Measurements from ENCODE around the gene TAF6L. TPM values are rescaled to one million over a fixed set of nuclear protein-coding genes. Genes with fewer than 3 reads are reported as not detected.
A peak's percentile ranks its signal among the peaks of the same experiment; 100 is the strongest.
"Not testable (repeated sequence)": the region's sequence is repeated elsewhere in the genome, so short reads cannot be mapped to it uniquely, and the experiment has no call there.

Gene TAF6L
- total RNA-seq, 1 experiment from 2014 or later: 11.9 TPM

GRCh38 chr11:62753736-62754603 lies 17.2 kb upstream of the TAF6L start, which contains the start of gene ZBTB3:
Gene ZBTB3 (minus strand): TSS chr11:62754160. CDS start chr11:62753664, 496 bp downstream.
- DNase-seq (ENCODE audit: extremely low read depth, low read depth): peak; percentile 98

DNA sequence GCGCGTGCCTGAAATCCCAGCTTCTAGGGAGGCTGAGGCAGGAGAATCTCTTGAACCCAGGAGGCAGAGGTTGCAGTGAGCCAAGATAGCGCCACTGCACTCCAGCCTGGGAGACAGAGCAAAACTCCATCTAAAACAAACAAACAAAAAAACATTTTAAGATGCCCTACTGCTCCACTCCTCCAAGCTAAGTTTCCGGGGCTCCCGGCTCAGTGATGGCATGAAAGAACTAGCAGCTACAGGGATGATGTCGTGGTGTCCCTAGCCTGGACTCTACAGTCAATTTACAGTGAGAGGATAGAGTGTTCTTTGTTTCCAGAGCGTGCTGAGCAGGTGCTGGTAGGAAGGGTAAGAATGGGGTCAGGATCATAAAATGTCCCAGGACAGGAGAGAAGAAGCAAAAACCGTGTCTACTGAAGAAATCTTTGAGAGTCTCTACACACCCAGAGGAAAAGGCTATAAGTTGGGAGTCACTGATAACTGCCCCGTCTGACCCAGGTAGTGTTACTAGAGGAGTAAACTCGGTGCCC lies 16.0 kb upstream of the TAF6L start:
- DNase-seq (ENCODE audit: extremely low read depth, low read depth): no peak

DNA sequence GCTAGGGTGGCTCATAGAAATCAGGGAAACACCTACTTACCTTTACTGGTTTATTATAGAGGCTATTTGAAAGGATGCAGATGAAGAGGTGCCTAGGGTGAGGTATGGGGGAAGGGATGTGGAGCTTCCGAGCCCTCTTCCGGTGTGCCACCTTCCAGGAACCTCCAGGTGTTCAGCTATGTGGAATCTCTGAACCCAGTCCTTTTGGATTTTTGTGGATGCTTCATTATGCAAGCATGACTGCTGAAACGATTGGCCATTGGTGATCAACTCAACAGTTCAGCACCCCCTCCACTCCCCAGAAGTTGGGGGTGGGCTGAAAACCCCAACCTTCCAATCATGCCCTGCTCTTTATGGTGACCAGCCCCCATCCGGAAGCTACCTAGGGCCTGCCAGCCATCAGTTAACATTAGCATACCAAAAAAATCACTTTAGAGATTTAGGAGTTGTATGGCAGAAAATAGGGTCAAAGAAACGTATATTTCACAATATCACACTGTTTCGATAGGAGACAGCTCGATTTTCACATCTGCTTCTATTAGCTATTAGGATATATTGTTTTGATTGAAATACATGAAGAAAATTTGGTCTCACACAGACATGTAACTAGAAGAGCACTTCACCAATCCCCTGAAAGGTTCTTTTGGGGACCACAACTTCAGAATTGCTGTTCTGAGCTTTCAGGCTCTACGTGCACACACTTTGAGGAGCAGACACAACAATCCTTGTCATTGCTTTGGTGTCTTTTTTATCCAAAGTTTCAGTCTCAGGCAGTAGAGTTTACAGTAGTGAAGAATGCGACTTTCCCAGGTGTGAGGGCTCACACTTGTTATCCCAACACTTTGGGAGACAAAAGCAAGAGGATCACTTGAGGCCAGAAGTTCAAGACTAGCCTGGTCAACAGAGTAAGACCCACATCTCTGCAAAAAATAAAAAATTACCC lies 13.1 kb upstream of the TAF6L start:
- no peak for DNase-seq (ENCODE audit: extremely low read depth, low read depth)

- DNase-seq (ENCODE audit: extremely low read depth, low read depth): not testable (repeated sequence)
These were observed 10.3 kb upstream of the TAF6L start for GRCh38 chr11:62760867-62761227.

- DNase-seq (ENCODE audit: extremely low read depth, low read depth): no peak
These were observed 435 bp upstream of the TAF6L start for GRCh38 chr11:62770778-62771143.

DNA sequence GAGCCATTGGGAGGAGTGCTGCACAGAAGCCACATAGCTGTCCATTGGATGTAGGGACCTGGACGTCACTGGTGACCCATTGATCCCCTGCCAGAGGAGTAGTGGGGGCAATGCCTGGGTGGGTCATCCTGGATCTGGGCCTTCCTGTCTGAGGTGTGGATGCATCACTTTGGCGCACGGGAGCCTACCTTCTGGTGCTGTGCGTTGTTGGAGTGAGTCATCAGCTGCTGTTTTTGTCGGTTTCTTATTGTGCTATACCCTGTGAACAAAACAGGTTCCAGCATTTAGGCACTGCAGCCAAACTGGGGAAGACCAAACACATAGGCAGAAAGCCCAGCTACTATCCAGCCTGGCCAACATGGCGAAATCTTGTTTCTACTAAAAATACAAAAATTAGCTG lies 3.2 kb downstream of the TAF6L start:
- no peak for DNase-seq (ENCODE audit: extremely low read depth, low read depth)

GRCh38 chr11:62775646-62776045 lies 4.5 kb downstream of the TAF6L start:
- no peak for DNase-seq (ENCODE audit: extremely low read depth, low read depth)

GRCh38 chr11:62777389-62777788 lies 6.2 kb downstream of the TAF6L start:
- DNase-seq (ENCODE audit: extremely low read depth, low read depth): no peak

DNA sequence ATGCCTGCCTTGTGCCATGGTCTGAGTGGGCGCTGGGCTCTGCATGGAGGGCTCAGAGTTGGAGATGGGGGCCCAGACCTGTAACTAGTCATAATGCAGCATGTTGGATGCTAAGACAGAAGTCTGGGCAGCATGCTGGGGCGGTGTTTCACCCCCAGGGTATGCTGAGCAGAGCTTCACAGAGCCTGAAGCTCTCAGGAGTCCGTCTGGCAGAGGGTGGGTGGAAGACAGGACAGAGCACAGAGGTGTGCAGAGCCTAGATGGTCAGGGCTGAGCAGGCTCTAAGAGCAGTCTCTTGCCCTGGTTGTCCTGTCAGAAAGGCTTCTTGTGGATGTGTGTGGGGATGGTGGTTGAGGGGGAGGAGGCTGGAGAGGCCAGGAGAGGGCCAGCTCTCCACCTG lies 7.2 kb downstream of the TAF6L start:
- DNase-seq (ENCODE audit: extremely low read depth, low read depth): no peak

GRCh38 chr11:62782753-62783152 lies 11.6 kb downstream of the TAF6L start:
- no peak for DNase-seq (ENCODE audit: extremely low read depth, low read depth)

- DNase-seq (ENCODE audit: extremely low read depth, low read depth): peak; percentile 74
These were observed 15.3 kb downstream of the TAF6L start for GRCh38 chr11:62786318-62787004.

GRCh38 chr11:62787005-62787759 lies 16.0 kb downstream of the TAF6L start, which contains the start of gene TMEM179B:
Gene TMEM179B (plus strand): TSS chr11:62787402. CDS start chr11:62787432, 30 bp downstream.
- DNase-seq (ENCODE audit: extremely low read depth, low read depth): peak; percentile 92

DNA sequence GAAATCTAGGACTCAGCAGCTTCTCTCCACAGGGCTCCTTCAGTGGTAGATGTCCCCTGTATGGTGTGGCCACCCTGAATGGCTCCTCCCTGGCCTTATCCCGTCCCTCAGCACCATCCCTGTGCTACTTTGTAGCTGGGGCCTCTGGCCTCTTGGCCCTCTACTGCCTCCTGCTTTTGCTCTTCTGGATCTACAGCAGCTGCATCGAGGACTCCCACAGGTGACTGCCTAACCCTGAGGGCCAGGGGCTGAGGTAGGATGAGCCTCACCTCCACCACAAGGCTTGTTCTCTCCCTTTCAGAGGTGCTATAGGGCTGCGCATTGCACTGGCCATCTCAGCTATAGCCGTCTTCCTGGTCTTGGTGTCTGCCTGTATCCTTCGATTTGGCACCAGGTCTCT lies 17.8 kb downstream of the TAF6L start:
- no peak for DNase-seq (ENCODE audit: extremely low read depth, low read depth)

DNA sequence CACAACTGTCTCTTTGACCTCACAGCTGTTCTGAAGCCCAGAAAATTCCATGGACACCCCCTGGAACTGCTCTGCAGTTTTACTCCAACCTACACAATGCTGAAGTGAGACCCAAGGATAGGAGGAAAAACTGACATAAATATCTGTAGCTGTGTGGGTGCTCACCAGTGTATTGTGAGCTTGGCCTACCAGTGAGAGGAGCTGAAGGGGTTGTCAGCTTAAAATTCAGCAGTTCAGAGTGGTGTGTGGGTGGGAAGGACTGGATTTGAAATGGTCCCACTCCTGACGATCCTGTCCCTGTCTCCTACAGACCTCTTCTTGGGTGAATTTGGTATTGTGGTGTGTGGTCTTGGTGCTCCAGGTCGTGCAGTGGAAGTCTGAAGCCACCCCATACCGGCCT lies 18.4 kb downstream of the TAF6L start:
- no peak for DNase-seq (ENCODE audit: extremely low read depth, low read depth)

DNA sequence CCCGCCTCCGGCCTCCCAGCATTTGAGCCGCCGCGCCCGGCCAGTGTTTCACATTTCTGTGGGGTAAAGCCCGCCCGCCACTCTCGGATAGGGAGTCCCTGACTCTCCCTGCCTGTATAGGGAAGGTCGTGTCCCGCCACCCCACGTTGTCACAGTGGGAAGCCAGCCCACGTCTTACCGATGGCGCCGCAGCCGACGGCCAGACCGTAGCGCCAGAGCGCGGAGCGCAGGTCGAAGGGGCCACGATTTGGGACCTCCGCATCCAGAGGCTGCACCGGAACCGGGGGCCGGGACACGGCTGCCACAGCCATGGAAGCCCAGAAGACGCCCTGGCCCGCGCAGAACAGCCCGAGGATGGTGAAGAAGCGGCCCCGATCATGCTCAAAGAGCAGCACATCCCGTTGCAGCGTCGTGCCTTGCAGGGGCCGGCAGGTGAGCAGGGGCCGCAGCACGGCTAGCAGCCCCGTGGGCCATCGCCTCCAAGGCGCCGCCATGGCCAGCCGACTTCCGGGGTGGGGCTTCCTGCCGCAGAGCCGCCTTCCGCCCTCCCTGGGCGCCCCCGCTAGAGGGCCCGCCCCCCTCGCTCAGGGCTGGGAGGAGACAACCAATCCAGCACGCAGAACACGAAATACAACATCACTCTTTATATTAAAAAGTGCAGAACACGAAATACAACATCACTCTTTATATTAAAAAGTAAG lies 20.5 kb downstream of the TAF6L start, which contains the start of gene TMEM223:
TMEM223 (minus strand) TSS at position 506 of the 701 bp plus-strand sequence; CDS start at position 494, 12 bp downstream.
- DNase-seq (ENCODE audit: extremely low read depth, low read depth): peak; percentile 54

DNA sequence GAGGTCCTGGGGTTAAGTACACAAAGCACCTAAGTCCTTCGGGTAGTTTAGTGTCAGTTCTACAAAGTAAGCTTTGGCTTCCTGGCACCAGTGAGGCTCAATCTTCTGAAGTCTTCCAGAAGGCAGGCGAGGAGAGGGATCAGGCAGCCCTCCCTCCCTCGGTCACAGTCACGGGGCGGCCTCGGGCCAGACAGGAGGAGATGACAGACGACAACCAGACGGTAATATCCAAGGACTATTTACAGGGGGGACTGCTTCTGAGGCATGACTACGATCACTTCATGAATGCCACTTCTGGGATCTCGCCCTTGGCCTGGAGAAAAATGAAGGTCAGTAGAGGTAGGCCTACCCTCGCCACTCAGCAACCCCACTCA lies 21.0 kb downstream of the TAF6L start:
- no peak for DNase-seq (ENCODE audit: extremely low read depth, low read depth)

GRCh38 chr11:62794201-62794775 lies 23.1 kb downstream of the TAF6L start:
- DNase-seq (ENCODE audit: extremely low read depth, low read depth): no peak

- DNase-seq (ENCODE audit: extremely low read depth, low read depth): no peak
These were observed 25.1 kb downstream of the TAF6L start for GRCh38 chr11:62796281-62796680.

DNA sequence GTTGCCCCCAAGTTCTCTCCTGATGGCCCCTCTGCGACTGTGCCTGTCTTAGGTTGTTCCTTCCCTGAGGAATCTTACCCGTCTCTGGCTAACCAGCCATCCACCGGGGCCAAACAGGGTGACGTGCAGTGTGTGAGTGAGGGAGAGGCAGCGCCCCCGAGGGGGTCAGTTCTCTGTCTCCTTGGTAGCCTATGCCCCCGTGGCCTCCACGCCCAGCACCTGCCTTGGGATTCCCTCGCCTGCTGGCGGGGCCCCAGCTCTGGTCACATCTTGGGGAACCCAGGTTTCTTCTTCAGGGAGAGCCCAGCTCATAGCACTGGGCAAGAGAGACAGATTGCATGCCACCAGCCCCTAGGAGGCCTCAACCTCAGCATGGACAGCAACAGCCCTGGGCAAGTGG lies 28.3 kb downstream of the TAF6L start:
- DNase-seq (ENCODE audit: extremely low read depth, low read depth): no peak
